Measurements from ENCODE around the gene CCNL1. TPM values are rescaled to one million over a fixed set of nuclear protein-coding genes. Genes with fewer than 3 reads are reported as not detected.

CCNL1 gene
- total and polyA plus RNA-seq, 2 of the 4 experiments (the other 2 are of a cell fraction), result 60.9 to 83.3 TPM

DNA sequence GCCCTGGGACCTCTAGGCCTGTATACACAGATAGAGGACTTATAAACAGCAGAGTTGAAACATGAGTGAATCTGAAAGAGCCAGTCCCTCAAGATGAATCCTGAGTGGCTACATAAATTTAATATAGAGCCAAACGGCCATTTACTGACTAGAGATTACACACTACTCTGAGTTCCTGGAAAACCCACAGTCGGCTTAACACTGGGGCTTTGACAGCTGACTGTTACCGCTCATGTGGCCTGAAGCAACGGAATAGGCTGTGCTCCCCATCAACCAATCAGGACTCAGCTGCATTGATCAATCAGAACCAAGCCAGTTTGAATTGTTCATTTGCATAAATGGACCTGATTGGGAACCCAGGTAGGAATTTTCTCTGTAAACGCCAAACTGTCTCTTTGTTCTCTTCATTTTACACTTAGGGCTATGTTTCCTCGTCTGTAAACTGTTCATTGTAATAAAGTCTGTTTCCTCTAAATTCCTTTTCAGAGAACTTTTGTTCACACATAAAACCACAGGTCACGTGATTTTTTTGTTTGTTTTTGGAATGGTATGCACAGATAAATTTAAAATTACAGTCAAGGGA lies 40.5 kb downstream of the CCNL1 start:
- Histone ChIP-seq H3K4me3 (ENCODE audit: insufficient read depth, low read depth, low read length) (no peak overlapping the region), H3K9me3 (ENCODE audit: control insufficient read depth, insufficient read depth, low read length) (no peaks in the 10 kb centered on the region), H3K14ac (replicated peaks; ENCODE audit: low read depth, low read length) (0 out of 2 replicates have a peak overlapping the region, but pooled peaks have one; percentile 50), H2AK5ac (ENCODE audit: low read depth, low read length) (peak overlapping the region; percentile 56; the same call in 1 of the 2 replicates), H3K9ac (ENCODE audit: low read depth, low read length) (no peak overlapping the region), H3K4me1 (ENCODE audit: control insufficient read depth, insufficient read depth, low read length) (peaks cover 13% of the 10 kb centered on the region), H4K91ac (ENCODE audit: insufficient read depth, low read depth, low read length) (no peak overlapping the region), H2BK120ac (ENCODE audit: low read depth, low read length) (no peak overlapping the region), H3K27ac (ENCODE audit: insufficient read depth, low read length) (no peak overlapping the region), H3K27me3 (ENCODE audit: control insufficient read depth, insufficient read depth, low read length) (no peaks in the 10 kb centered on the region), H3K79me1 (ENCODE audit: low read depth in 1 of 2, low read length in 2 of 2) (0 out of 4 replicates have a peak, but pooled peaks cover 0 to 5% of the 10 kb centered on the region in 2 experiments), H4K20me1 (ENCODE audit: insufficient read depth, low read length) (no peaks in the 10 kb centered on the region), H4K8ac (ENCODE audit: low read depth in 2 of 2, low read length in 2 of 2) (no peak overlapping the region), H2AK9ac (replicated peaks; ENCODE audit: low read depth, low read length, poor library complexity) (no peak overlapping the region), H3K23ac (ENCODE audit: low read depth, low read length) (no peak overlapping the region), H2AFZ (replicated peaks; ENCODE audit: low read length, poor library complexity) (no peak overlapping the region), H2BK20ac (ENCODE audit: low read depth, low read length) (peak overlapping the region; percentile 21; the same call in 1 of the 2 replicates), H3K18ac (ENCODE audit: low read depth, low read length) (no peak overlapping the region), H4K5ac (ENCODE audit: low read depth, low read length) (no peak overlapping the region), H3K4ac (ENCODE audit: low read depth, low read length) (no peak overlapping the region), H3K4me2 (ENCODE audit: low read depth, low read length) (no peak overlapping the region), H2BK5ac (ENCODE audit: low read depth, low read length, poor library complexity, severe bottlenecking) (no peak overlapping the region), H3K36me3 (ENCODE audit: control insufficient read depth, insufficient read depth, low read length) (no peaks in the 10 kb centered on the region), H3K56ac (ENCODE audit: extremely low read depth, insufficient read depth, low read length) (no peak overlapping the region), H3K9me1 (ENCODE audit: insufficient read depth, low read length) (peaks cover 9% of the 10 kb centered on the region), H2BK15ac (ENCODE audit: low read depth, low read length) (peak overlapping the region; percentile 81; the same call in 1 of the 3 replicates)
- no TSS peak for BruUV-seq (replicated peaks)
- dilution Hi-C loops (cut with HindIII; ENCODE audit: low sequenced_read_pairs, unreplicated experiment) (no loop called here), in situ Hi-C loops (cut with MboI; ENCODE audit: low sequenced_read_pairs) (no loop called here), intact Hi-C loops (cut with micrococcal nuclease) (no loop called here)
- DNase-seq, result no peak
- ChIA-PET POLR2A (ENCODE audit: unreplicated experiment) (no interaction called here), CTCF (interaction anchor here (1.4 kb wide), 1 partner anchor 18 kb away, joined by 4 read pairs; no protein-coding TSS in a partner anchor)
- no peak for TF ChIP-seq MAZ (IDR thresholded peaks at IDR 0.05; ENCODE audit: borderline replicate concordance, low read depth, low read length)
- TF ChIP-seq CEBPB (IDR thresholded peaks at IDR 0.05; ENCODE audit: low read depth, low read length), result no peak
- TF ChIP-seq POLR2A (IDR thresholded peaks at IDR 0.05; ENCODE audit: low read depth, low read length), result no peak
- TF ChIP-seq CHD1 (IDR thresholded peaks at IDR 0.05; ENCODE audit: low read depth, low read length), result no peak
- TF ChIP-seq RAD21 (IDR thresholded peaks at IDR 0.05; ENCODE audit: low read length), result no peak
- no peak for TF ChIP-seq NFE2L2 (IDR thresholded peaks at IDR 0.05; ENCODE audit: low read depth, low read length)
- TF ChIP-seq, protein P1, sequence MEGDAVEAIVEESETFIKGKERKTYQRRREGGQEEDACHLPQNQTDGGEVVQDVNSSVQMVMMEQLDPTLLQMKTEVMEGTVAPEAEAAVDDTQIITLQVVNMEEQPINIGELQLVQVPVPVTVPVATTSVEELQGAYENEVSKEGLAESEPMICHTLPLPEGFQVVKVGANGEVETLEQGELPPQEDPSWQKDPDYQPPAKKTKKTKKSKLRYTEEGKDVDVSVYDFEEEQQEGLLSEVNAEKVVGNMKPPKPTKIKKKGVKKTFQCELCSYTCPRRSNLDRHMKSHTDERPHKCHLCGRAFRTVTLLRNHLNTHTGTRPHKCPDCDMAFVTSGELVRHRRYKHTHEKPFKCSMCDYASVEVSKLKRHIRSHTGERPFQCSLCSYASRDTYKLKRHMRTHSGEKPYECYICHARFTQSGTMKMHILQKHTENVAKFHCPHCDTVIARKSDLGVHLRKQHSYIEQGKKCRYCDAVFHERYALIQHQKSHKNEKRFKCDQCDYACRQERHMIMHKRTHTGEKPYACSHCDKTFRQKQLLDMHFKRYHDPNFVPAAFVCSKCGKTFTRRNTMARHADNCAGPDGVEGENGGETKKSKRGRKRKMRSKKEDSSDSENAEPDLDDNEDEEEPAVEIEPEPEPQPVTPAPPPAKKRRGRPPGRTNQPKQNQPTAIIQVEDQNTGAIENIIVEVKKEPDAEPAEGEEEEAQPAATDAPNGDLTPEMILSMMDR (conservative IDR thresholded peaks at IDR 0.05; ENCODE audit: low read depth, low read length), result no peak
- TF ChIP-seq, protein P2, sequence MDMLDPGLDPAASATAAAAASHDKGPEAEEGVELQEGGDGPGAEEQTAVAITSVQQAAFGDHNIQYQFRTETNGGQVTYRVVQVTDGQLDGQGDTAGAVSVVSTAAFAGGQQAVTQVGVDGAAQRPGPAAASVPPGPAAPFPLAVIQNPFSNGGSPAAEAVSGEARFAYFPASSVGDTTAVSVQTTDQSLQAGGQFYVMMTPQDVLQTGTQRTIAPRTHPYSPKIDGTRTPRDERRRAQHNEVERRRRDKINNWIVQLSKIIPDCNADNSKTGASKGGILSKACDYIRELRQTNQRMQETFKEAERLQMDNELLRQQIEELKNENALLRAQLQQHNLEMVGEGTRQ (IDR thresholded peaks at IDR 0.05; ENCODE audit: low read depth, low read length), result no peak
- TF ChIP-seq FOS (IDR thresholded peaks at IDR 0.05; ENCODE audit: low read depth, low read length), result no peak
- no peak for ATAC-seq (ENCODE audit: low read depth)
- no CpG with 5 or more reads among the region's 7 CpGs for WGBS, 2 experiments (ENCODE audit: extremely low coverage in 2 of 2, insufficient read length in 1 of 2)

Data from IMR-90 (cell line).